K562 (cell line): ENCODE measurements around the gene DDX20.

ENCODE experiments used
- CTCF ChIP-seq, 3 experiments: IDR thresholded peaks in 2 of 3; conservative IDR thresholded peaks in 1 of 3; 2 replicates each; pipeline ENCODE4 v1.5.1; 2011 to 2012; ENCODE audit warnings: low read length in 3 of 3, mild to moderate bottlenecking in 3 of 3, control low read depth in 2 of 3, improper control_type of control experiment in 1 of 3, inconsistent platforms in 1 of 3, low read depth in 1 of 3, mixed read lengths in 1 of 3, moderate library complexity in 1 of 3; ENCODE audit not compliant: insufficient read depth in 2 of 3
- HDAC6 ChIP-seq: IDR thresholded peaks from 2 replicates; pipeline ENCODE4 v1.6.1; 2012; ENCODE audit warnings: low read depth, mild to moderate bottlenecking, control low read depth, inconsistent platforms, low read length, moderate library complexity
- TAF1 ChIP-seq: IDR thresholded peaks from 2 replicates; pipeline ENCODE4 v1.6.1; 2011; ENCODE audit warnings: mild to moderate bottlenecking, low read length, moderate library complexity; ENCODE audit not compliant: insufficient read depth, control insufficient read depth, severe bottlenecking; ENCODE audit errors: extremely low read depth

DNA sequence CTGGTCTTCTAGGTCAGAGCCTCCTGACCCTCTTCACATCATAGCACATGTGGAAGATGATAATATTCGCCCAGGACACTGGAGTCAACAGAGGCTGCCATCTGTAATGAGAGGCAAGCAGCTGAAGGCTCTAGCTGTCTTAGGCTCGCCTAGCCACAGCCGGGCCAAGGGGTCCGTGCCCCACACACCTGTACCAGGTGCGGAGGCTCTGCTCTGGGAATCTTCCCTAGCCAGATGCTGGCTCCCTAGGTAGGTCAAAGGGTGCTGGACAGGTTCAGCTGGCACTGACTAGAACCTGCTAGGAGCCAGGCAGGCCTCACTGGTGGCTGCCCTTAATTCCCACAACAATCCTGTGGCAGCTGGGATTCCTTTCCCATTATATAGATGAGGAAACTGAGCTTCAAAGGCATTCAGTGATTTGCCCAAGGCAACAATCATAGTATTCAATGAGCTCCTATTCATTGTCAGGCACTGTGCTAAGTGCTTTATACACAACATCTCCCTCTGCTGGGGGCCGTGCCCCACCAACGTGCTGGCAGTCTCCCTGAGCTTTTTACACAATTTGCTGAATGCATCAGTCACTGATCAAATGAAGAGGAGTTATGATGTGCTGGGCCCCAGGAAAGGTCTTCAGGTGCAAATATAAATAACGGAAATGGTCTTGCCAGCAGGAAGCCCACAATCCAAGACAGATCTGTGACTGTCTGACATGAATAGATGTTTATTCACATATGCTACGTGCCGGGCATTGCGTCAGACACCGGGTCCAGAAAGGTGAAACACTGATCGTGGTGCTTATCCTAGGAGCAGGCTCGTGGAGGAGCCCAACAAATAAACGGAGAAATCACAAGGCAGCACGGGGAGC lies 58.0 kb downstream of the DDX20 start:
- TF ChIP-seq TAF1, result no peak
- TF ChIP-seq CTCF (IDR thresholded peaks at IDR 0.05 in 2 of 3, conservative IDR thresholded peaks at IDR 0.05 in 1 of 3; ENCODE audit: insufficient read depth in 2 of 3, low read depth in 1 of 3, low read length in 3 of 3), result peak; percentile 14 to 51 (median 47); a peak in 4 of 6 replicates
- TF ChIP-seq HDAC6, result no peak
